GM19240 (cell line): ENCODE data around the gene GRIA1.

Source experiments
- DNase-seq: peaks from one replicate; pipeline ENCODE4 v3.0.0; 2011; ENCODE audit warnings: low spot score; ENCODE audit not compliant: insufficient read length

The GRIA1 gene

DNA sequence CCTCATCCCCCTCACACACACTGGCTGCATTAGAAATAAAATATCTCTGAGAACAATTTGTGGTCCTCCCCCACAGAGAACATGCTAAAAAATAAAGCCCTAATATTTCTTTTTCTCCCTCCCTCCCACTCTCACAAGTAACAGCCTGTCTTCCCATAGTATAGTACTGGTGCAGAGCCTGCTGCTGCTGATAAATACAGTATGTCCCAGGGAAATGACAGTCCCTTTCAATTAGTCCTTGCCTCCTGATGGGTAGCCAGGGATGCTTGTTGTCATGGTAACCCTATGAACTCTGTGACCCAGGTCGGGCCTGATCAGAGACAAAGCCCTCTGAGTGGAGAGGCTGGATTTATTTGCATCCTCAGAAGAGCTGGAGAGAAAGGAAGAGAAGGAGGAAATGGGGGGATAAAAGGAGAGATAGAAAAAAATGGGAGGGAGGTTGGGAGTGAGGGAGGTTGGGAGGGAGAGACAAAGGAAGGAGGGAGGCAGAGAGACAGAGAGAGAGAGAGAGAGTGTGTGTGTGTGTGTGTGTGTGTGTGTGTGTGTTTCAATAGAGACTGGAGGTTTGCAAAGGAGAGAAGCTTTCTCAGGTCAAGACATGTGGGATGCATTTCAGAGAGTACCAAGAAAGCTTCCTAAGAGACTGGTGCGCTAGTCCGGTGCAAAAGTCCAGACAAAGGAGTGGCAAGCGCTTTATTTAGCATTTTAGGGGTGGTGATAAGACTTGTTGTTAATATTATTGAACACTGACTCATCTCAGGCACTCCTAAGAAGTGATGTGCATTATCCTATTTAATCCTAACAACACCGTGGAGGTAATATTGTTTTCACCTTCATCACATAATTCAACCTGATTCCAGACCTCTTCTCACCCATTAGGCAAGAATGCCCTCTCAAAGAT is 287.5 kb downstream of the GRIA1 start:
- no peak for DNase-seq

DNA sequence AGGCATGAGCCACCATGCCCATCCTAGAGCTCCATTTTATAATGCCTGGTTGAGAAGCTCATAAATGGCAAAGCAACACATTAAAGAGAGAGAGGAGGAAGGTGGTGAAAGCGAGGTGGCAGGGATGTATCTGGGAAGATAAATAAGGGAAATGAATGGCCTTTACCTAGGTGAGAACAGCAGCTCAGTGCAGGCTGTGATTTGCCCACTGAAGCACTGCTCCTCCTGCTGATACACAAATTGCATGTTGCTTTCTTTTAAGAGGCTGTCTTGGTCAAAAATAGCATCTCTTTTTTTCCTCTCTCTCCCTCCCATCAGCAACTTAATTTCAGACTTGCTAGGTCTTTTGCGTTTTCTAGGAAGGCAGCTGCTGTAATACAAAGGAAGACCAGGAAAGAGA is 289.4 kb downstream of the GRIA1 start:
- no peak for DNase-seq

DNA sequence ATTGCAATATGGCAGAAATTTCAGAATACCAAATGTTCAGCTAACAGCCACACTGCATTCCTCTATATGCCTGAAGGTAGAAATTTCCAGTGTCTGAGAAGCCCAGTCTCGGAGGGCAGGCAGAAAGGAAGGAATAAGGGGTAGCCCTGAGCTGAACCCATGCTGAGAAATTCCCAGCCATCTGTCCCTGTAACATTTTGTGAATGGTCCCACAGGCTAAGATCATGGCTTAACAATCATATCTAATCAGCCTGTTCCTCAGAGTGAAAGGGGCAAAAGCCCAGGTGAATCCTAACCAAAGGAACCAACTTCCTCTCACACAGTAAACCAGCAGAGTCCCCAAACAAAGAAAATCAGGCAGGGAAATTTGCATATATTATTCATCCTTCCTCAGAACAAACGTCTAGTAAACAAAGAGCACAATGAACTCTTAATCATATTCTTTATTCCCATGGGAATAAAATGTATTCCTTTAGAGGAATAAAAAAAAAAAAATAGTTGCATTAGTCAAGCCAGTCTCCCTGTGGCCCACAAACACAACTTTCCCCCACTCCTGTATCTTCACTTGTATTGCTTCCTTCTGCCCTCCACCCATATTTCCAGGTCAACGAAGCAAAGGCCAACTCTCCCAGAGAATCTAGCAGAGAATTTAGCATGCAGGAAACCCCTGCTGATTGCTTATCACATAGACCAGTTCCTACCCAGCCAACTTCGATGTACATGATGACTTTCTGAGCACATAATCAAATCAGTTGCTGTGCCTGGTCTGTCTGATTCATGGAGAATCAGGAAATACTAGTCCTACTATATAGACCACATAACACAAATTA is 290.6 kb downstream of the GRIA1 start:
- no peak for DNase-seq

DNA sequence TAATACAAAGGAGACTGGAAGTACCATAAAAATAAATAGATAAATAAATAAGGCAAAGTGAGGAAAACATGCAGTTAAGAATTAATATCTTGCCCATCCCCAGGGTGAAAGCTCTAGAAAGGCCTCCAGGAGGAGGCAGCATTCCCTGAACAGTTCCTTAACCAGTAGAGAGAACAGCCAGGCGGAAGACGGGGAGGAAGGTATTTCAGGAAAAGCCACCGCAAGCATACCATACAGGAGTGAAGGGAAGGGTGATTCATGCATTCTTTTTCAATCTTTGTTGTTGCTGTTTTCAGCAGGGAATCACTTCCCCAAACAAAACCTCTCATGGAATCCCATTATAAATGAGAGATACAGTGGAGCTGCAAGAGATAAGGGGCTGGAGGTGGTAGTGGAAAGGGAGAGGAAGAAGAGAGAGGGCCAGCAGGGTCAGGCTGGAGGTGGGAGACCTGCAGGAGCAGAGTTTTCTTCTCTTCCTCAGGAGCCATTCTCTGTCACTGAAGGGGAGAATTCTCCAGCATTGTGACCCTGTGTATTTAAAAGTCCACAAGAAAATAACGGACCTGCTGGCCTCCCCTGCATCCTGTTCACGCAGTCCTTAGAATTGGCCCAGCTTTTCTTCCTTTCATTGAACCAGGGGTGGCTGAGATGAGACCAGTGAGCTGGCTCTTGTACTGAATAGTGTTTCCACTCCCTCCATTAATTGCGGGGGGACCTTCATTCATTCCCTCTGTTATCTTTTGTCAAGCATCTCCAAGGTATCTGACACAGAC is 292.3 kb downstream of the GRIA1 start:
- no peak for DNase-seq

DNA sequence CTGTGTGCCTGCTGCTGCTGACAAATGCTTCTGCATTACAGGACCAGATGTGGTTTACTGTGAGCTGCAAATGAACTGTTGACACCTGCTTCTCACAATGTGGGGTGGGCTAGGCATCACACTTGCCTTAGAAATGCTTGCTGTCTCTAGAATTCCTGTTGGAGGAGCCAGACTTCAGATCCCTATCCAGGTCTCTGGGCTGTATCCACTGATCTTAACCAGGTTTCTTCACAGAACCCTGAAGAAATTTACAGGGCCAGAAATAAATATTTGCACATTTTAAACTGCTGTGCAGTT is 292.8 kb downstream of the GRIA1 start:
- no peak for DNase-seq

DNA sequence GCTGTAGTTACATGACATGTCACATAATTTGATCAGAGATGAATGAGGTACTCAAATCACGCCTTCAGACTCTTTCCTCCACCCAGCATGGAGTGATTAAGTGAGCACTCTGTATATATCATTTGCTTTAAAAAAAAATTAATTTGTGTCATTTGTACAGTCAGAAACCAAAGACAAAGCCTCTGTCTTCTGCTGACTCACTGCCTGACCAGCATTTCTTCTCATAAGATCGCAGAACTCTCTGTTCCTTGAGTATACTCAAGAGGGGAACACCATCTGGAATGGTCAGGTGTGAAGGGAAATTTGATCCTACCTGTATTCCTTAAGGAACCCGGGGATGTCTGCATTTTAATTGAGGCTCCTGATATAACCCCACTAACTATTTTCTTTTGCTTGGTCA is 293.8 kb downstream of the GRIA1 start:
- DNase-seq: no peak

DNA sequence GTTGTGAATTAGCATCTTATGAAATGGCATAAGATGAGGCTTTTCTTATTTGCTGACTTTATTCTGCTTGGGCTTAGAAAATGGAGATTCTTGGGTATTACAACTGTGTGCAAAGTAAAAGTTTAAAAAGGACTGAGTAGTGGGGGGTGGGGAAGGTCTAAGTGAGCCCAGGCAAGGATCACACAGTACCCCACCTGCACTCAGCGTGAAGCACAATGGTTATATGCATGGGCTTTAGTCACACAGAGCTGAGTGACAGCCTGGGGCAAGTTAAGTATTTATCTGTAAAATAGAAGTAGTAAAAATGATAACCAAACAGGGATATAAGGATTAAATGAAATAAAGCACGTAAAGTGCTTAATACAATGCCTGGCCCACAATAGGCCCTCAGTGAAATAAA is 300.9 kb downstream of the GRIA1 start:
- no peak for DNase-seq

DNA sequence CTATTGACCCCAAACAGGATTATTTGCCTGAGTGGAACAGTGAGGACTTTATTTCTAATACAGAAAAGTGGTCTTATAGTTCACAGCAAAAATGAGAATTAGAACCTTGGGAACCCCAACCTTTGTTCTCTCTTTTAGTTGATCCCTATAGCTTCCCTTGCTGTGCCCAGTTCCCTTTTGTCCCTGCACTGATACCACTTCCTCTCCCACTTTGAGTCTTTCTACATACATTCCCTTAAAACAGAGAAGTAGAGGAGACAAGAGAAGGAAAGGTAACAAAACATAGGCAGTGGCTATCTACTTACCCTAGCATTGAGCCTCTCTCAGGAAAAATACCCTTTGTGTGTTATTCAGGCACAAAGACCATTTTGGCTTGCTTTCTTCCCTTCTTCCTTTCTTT is 301.8 kb downstream of the GRIA1 start:
- DNase-seq: no peak

DNA sequence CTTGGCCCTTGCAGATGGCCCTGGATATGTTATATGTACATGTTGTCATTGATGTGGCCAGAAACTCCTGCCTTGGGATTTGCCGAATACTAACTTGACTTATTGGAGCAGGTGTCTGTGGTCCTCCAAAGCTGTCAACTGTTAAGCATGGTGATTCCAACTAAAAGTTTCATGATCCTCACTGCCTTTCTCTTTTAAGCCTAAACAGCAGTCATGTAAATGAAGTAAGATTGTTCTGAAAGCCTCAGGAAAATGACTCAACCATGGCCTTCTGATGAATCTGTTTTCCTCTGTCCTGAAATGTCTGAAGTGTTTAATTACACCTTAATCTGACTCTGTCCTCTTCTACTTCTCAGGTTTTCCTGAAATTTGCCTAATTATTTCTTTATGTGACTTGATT is 303.2 kb downstream of the GRIA1 start:
- no peak for DNase-seq

DNA sequence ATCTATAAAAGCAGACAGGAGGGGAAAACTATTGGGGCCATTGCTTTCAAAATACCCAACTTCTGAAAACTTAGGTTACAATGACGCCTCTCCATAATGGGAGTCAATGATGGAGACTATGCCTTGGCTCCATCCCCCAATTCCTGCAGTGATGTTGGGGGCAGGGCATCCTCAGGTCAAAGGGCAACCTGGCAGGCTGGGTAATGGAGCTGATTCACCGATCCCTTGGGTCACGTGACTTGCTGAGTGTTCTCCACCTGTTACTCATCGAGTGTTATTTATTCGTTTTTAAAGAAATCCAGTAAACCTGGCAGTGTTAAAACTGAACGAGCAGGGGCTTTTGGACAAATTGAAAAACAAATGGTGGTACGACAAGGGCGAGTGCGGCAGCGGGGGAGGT is 303.9 kb downstream of the GRIA1 start:
- no peak for DNase-seq

DNA sequence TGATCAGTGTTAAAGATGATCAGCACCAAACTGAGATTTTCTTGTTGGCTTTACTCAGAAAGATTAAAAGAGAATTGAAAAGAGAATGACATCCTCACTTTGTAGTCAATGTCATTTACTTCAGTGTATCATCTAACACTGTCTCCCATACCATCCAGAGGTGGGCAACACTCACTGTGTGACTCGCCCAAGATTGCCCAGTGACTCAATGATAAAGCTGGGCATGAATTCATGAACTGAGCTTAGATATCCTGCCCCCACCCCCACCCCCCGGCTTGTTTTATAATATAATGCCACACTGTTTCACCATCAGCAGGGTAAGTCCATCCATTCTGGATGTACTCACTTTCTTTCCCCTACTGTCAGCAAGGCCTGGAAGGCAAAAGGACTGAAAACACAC is 306.1 kb downstream of the GRIA1 start:
- no peak for DNase-seq

DNA sequence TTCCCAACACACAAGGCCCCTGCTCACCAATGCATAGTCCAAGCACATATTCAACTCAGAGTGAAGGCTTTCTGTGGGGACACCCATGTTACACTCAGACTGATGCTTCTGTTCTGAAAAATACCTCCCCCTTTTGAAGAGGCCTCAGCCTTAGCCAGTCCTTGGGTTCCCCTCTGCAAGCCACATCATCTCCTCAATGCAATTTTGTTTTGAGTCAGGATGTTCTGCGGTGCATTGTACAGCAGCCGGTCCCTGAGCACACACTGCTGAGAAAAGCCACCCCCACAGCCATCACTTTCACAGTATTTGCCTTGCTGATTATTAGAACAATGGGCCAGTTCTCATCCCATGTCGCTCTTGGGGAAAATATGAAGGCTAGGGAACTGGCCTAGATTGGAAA is 307.0 kb downstream of the GRIA1 start:
- DNase-seq: peak; percentile 2

DNA sequence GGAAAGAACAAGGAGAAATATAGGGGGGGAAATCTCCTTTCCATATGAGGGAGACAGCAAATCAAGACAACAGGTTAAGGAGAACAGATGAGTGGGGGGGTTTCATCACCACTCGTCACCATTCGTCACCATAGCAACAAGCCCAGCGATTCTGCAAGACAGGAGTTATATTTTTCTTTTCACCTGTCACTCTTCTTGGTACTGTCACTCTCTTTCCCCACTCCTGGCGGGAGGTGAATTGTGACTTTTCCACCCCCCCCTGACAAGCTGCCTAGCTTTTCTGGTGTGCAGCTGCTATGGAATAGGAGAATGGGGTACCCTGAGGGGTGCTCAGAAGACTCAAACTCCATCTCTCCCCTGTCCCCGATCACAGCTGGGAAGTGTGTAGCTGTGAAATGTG is 308.4 kb downstream of the GRIA1 start:
- DNase-seq: no peak

DNA sequence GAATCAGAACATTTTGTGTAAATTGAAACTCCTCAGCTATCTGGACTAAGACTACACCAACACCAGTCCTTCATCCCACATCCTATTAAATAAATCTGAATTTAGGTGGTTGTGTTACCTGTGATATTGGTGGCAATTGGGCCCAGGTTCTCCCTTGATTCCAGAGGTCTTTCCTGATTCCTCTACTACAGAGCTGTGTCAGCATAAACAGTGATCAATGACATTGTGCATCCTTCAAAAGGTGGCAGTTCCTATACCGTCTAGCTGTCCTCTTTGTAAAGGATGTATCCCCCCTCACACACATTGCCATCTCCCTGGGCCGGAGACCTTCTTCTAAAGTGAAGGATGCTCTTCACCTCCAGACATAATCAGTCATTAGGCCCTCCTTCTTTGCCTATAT is 309.0 kb downstream of the GRIA1 start:
- DNase-seq: no peak

DNA sequence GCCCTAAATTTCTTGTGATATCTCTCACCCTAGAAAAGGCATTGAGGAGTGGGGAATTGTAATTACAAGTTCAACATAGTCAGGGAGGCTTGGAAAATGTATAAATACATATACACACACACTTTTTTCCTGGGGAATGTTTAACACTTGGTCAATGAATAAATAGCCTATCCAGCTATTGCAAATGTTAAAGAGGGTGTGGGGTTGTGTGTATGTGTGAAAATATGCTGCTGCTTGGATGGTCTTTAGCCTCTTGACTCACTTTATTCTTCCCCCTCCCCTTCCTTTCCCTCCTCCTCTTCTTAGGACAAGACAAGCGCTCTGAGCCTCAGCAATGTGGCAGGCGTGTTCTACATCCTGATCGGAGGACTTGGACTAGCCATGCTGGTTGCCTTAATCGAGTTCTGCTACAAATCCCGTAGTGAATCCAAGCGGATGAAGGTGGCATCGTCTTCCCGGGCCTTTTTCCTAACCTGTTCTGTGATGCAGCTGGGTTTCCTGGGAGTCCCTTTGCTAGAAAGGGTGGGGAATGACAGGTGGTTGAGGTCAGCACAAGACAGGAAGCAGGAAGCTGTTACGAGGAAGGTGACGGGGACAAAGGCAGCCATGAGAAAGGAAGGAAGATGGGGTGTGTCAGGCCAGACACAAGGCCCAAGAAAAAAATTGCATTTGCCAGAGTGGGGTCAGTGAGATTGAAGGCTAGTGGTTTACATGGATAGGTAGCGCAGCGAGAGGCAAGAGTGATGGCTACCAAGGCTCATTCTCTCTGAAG is 311.8 kb downstream of the GRIA1 start:
- DNase-seq: no peak

DNA sequence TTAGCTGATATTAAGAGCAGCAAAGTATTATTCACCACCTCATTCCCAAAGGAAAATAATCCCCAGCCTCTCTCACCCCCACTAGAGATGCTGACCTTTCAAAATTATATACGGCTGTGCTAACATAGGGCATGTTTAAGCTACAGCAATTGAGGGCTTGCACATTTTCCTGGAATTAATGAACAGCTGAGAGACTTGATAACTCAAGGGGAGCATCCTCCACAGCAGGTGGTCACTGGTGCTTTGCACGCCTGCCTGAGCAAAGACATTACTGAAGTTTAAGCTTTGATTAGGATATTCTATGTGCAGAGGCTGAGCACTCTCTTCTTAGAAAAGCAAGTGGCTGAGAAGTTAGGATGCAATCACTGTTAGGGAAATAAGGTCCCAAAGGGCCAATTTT is 317.3 kb downstream of the GRIA1 start:
- no peak for DNase-seq

DNA sequence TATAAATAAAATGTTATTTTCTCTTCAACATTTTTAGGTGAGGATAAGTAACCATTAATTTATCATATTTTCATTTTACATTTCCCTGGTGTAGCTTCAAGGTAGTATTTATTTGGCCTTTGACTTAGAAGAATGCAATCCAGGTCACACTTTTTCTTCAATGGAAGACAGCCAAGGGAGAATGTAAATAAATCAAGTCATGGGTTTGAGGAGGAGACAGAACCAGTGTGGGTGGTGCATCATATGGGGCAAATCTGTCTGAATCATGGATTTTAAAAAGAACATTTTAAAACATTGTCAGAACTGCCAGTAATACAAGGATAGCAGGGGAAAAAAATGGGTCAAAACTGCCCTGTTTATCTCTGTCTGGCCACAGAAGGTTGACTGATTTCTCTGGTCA is 318.7 kb downstream of the GRIA1 start:
- DNase-seq: no peak

DNA sequence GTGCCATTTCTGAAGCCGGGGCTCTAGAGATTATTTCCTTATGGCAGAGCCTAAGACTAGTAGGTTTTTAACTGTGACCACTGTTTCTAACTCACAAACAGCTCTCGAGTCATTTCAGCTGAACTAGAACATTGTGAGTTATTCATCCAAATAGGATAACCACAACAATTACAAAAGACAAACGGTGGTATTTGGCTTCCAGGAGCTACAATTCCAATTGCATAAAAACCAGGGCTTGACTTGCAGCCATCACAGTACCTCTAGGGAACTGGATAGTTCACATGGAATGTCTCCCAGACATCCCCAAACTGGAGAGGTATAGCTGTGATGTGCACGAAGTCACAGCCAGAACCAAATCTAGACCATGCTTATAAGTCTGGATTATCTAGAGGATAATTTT is 323.4 kb downstream of the GRIA1 start:
- DNase-seq: no peak

DNA sequence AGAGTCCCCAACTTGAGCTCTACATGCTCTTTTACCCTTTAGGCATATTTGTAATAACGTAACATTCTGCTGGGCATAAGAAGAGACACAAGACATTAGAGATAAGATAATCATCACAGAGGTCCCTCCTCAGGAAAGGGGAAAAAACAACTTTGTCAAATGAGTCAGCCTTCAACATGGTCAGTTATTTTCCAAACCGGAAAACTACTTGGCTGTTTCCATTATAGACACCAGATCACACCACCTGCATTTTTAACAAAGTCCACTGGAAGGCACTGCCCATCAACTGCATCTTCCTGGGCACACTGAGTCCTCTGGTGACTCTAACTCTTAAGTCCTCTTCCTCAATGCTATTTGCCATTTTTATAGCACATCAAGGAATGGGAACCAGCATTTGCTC is 326.4 kb downstream of the GRIA1 start:
- DNase-seq: no peak

DNA sequence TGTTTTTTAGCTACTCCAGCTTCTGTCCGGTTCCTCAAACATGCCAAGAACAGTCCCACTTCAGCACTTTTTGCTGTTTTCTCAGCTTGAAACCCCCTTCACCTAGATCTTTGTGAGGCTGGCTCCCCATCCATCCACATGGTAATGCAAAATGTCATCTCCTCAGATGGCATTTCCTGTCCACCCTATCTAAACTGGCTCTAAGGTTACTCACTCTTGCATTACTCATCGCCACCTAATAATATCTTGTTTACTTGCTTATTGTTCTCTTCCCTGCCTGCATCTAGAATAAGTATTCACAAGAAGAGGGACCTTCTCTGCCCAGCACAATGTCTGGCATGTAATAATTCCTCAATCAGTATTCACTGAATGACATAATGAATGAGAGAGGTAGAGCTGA is 328.2 kb downstream of the GRIA1 start:
- DNase-seq: no peak

DNA sequence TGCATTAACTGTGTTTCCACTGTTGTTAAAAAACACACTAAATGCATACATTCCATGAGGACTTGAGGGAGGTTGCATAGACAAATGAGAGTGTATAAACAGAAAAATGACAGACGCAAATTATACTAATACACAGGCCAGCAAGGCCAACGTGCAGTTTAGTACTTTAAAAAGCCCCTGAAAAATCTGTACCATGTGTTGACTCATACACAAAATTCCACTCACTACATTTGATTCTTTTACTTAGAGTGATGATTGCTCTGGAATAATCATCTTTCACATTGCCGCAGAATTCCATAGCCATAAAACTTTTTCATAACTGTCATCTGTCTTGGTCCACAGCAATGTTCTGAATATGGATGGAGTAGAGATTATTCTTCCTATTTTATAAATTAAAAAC is 332.6 kb downstream of the GRIA1 start:
- DNase-seq: no peak
